Measurements from ENCODE around the gene RALGDS.

The RALGDS gene

DNA sequence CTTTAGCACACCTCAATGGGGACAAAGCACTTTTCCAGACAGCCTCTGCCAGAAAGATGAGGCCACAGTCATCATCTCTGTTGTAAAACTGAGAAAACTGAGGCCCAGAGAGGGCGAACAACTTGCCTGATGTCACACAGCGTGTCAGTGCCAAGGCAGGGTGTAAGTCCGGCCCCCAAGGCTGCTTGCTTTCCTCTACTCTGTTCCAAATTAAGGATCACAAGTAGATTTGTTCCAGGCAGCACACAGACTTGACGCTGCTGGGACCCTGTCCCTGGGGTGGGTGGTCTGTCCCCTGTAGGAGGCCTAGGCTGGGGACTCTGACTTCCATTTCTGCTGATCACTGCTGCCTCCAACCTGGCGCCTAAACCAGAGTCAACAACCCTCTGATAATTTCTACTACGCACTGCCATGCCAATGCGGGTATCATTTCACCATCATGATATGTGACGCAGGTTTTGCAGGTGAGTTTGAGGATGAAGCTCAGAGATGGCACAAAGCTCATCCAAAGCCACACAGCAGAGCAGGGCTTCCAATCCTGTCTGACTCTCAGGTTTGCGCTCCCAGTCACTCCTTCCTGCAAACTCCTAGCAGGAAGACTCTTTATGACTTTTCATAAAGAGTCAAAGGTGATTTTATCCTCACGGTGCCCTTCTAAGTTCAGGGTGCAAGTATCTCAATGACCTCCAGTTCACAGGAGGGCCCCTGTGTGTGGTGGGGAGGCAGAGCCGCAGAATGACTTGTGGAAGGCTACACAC, 13.5 kb upstream of the RALGDS start:
- no peak for DNase-seq

DNA sequence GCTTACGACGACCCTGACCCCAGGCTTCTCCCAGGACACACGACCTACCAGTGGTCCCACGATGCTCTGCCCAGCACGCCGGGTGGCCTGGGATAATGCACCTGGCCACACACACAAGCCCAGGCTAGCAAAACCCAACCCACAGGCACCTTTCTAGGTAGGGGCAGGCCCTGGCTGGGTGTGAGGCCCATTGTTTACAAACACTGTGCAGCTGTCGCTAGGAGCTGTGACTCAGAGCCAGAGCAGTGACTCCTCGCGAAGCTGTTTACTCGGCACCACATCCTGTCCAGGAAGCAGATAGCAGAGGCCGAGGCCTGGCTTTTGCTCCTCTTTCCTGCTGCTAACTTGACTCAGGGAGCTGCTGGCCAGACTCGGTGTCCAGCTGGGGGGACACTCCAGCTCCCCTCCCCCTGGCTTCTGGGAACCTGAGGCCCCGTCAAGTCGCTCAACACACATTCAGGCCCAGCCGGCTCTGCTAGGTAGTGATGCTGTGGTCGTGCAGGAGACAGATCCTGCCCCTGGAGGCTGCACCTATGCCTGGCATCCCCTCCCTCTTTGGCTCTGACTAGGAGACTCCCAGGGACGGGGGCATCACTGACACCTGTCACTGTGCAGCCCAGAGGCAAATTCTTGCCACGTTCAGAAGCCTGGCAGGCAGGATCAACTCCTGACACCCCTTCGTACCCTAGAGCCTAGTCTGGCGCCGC, 12.8 kb upstream of the RALGDS start:
- peak in 11 of 14 donors; percentile 56 to 95 (median 82) for DNase-seq

DNA sequence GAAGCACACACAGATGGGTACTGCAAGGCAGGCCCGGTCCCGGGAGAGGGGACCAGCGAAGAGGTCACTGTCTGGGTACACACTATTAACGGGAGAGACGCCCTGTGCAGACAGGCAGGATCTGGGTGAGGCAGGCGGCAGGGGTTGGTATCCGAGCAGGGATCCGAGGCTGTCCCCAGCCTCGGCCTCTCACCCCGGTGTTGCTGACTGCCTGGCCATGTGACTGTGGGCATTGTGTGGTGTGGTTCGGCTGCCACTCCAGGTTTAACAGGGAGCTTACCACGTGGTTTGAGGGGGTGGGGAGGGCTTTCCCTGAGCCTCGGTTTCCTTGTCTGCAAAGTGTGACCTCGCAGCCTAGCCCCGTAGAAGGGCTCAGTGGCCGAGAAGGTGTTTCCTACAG, 11.1 kb upstream of the RALGDS start:
- DNase-seq: peak in 4 of 14 donors; percentile 19 to 55 (median 40)

DNA sequence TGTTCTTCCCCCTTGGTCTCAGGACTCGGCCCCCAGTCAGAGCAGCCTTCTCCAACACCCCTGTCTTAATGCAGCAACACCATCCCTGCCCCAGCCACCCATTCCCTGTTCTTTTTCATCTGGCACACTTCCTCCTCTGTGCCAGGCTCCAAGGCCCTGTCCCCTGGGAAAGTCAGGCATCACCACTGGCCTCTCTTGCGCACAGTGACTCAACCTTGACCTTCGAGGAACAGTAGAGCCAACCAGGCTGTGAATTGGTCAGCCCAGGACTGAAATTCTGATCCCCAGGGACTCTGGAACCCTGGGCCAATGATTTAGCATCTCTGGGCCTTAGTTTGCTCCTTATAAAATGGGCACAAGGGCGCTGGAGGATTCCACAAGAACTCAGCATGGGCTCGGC, 10.5 kb upstream of the RALGDS start:
- peak in 1 of 14 donors; percentile 51 for DNase-seq

DNA sequence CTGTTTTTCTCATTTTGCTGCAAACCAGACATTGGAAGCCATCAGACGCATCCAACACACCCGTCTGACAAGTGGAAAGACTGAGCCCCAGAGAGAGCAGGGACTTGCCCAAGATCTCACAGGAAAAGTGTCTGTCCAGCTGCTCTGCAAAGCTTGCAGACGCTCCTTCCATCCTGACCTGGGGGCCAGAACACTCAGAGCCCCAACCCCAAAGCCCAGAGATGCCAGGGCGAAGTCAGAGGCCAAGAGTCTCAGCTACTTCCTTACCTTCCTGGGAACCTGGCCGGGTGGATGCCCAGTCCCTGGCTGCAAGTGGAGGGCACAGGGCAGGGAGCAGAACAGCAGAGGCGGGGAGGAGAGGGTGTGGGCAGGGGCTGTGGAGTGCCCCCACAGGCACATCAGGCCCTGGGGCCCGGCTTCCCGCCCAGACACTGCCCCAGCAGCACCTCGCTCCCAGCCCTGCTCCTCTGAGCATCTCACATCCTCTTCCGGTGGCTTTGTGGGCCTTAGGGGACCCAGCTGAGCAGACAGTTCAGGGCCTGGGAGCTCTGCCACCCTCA, 9.7 kb upstream of the RALGDS start:
- DNase-seq: no peak

DNA sequence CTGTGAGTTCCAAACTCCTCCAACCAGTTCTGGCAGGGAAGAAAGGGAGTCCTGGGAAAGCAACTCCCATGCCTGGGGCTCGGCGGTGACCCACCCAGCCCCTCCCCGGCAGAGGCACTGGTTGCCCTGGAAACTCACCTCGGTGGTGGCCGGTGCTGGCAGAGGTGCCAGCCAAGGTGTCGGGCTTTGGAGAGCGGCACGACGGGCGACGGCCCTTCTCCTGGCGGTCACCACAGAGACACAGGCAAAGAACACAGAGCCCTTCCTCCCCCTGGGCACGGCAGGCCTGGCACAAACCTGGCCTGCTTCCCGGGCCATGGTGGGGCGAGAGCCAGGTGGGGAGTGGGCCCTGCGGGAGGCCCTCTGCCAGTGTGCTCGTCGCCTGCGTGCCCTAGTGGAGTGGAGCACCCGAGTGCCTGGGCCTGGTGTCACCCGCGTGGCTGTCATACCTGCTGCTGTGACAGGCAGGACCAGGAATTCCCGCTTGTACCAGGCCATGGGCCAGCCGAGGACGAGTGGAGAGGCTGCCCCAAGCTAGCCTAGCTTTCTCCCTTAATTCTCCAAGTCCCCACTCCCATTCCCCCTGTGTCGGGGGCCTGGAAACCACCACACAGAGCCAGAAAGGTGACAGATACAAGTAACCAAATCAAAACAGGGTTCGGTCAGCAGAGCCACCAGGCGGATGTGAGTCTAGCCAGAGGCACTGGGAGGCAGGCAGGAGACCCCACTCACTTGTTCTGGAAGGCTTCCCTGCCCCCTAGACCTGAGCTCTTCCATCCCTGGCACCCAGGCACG, 8.2 kb upstream of the RALGDS start:
- peak in 11 of 14 donors; percentile 22 to 82 (median 44) for DNase-seq

DNA sequence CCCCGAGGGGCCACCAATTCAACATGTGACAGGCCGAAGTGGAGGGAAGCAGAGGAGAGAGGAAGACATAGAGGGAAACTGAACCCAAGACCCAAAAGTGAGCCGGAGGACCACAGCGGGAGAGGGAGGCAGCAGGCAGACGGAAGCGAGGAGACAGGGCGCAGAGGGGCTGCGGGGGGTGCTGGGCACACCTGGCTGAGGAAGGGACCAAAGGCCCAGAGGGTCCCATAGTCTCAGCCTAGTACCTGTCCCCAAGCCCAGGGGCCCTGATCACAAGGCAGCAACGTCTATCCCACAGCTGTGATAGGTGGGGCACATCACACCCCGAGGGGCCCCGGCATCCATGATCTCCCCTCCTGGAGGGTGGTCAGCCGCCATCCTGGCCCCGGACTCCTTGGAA, 7.1 kb upstream of the RALGDS start:
- no peak for DNase-seq

DNA sequence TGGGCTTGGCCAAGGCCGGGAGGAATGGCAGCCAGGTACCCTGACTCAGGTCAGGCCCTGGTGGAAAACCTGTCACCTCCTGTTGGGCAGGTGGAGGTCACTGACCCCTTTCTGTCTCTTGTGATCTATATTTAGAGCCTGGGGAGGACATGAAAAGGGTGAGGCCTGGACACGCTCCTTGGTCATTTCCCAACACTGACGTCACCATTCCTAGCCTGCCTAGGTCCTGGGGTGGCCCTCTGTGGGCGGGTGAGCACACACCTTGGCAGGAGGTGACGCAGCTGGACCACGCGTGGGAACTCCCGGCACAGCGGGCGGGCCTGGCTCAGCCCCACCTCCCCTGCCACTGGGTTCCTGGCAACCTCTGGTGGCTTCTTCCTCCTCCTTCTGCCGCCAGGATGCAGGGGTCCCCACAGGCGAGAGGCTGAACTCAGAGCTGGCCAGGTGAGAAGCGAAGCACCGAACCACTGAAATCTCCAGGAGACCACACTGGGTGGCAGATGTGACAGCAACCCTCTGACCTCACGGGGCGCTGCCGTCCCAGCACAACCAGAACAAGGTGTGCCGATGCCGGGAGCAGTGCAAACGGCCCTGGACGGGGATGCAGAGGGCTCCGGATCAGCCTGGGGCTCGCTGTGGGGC, 6.4 kb upstream of the RALGDS start:
- DNase-seq: peak in 1 of 14 donors; percentile 48

DNA sequence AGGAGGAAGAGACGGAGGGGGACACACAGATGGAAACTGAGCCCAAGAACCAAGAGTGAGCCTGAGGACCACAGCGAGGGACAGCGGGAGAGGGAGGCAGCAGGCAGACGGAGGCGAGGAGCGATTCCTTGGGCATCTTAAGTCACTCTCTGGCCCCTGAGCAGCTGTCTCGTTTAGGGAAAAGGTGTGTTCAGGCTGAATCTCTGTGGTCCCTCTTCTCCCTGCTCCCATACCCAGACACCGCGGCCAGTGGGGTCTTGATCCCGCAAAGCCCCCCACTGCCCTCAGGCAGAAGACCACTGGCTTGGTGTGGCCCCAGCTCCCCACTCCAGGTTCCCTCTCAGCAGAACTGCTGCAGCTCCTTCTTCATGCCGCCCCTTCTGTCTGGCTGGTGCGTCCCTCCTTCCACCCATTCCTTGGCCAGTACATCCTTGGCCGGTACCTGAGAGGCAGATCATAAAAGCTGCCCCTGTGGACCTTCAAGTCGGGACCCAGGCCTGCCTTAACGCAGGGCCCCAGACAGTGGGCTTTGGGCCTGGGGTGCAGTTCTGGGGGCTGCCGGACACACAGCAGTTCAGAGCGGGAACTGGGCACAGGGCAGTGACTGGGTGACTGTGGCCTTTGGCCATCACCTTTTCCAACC, 5.8 kb upstream of the RALGDS start:
- DNase-seq: peak in 3 of 14 donors; percentile 24 to 55 (median 45)

DNA sequence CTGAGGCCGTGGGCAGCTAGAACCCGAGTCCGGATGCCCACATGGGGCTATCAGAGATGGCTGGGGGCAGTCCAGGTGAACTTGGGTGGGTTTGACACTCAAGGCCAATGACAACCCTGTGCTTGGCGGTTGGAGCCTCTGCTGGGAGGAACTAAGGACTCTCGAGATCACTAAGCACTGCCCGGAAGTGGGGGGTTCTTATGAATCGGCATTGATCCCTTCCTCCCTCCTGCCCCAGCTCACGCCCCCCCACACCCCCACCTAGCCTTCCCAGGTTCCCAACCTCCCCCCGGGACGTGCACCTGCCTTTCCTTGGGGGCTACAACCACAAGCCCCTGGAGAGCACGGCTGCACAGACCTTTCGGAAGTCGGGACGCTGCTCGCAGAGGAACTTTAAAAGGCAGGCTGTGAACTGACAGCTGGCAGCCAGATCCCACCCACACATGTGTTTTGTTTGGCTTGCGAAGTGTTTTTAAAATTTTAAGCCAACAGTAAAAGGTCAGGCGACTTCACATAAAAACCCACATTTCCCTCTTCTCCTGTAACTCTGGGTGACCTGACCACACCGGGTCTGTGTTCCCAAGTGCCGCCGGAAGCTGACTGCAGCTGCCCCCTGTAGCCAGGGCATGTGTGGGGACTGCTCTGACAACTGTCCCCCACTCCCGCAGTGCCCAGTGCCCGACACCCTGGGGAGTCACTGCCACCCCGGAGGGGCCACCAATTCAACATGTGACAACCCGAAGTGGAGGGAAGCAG, 5.1 kb upstream of the RALGDS start:
- DNase-seq: peak in 5 of 14 donors; percentile 61 to 77 (median 62)

DNA sequence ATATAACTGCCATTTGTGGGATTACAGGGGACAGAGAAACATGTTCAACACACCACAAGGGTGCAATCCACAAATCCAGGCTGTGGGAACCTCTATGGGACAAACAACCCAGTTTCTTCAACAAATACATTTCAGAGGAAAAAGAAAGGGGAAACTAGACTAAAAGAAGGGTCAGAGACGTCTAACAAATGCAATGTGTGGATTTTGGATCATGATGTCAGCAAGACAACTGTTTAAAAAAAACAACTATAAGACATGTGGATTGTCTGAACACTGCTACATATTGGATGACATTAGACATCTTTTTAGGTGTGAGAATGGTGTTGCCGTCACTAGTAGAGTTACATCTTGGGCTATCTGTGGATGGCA, 3.9 kb upstream of the RALGDS start:
- no peak for DNase-seq

DNA sequence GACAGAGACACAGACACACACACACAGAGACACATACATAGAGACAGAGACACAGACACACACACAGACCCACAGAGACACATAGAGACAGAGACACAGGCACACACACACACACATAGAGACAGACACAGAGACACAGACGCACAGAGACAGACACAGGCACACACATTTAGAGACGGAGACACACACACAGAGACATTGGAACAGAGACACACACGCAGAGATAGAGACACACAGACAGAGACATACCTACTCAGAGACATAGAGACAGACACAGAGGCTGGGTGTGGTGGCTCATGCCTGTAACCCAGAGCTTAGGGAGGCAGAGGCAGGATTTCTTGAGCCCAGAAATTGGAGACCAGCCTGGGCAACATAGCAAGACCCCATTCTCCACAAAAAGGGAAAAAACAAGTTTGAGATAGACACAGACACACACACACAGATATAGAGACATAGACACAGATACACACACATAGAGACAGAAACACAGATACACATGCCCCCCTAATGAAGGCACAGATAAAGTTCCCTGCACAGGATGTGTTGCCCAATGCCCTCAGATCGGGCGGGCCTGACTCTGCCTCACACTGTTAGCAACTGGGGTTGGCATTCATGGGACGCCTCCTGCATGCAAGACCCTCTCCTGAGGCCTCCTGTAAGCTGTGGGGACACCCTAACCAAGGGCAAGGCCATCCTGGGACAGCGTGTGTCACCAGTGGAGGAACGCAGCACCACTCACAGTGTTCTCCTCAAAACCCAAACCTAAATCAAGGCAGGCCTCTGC, 3.3 kb upstream of the RALGDS start:
- DNase-seq: no peak

DNA sequence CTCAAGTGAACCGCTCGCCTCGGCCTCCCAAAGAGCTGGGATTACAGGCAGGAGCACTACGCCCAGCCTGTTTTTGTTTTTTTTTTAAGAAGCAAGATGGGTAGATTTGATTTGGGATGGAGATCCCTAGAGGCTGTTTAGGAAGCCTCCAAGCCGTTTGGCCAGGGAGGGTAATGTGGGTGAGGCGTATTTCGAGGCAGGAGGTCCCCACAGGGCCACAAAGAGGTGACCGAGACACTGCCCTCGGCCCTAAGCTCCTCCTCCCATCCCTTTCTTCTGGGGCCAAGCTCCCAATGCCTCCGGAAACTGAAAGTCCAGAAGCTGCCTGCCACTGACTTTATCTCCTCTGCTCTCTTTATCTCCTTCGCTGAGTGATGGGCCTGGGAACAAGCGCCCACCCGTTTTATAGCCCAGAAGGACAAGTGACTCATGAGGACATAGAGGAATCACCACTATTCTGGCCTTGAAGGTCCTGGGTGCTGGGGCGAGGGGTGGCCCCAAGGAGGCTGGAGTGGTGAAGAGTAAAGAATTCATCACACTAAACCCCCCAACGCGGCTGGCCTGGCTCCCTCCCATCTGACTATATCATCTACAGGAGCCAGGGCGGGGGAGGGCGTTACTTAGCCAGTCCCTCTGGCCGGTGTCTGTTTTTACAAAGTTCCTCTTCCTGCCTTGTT, 2.0 kb upstream of the RALGDS start:
- DNase-seq: peak in 1 of 14 donors; percentile 41

DNA sequence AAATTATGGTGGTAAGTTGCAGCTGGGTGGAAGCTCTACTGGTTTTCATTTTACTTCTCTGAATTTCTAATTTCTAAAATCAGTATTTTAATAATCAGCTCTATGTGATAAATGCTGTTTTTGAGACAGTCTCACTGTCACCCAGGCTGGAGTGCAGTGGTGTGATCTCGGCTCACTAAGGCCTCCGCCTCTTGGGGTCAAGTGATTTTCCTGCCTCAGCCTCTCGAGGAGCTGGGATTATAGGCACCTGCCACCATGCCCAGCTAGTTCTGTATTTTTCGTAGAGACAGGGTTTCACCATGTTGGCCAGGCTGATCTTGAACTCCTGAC, 1.5 kb upstream of the RALGDS start:
- DNase-seq: no peak

DNA sequence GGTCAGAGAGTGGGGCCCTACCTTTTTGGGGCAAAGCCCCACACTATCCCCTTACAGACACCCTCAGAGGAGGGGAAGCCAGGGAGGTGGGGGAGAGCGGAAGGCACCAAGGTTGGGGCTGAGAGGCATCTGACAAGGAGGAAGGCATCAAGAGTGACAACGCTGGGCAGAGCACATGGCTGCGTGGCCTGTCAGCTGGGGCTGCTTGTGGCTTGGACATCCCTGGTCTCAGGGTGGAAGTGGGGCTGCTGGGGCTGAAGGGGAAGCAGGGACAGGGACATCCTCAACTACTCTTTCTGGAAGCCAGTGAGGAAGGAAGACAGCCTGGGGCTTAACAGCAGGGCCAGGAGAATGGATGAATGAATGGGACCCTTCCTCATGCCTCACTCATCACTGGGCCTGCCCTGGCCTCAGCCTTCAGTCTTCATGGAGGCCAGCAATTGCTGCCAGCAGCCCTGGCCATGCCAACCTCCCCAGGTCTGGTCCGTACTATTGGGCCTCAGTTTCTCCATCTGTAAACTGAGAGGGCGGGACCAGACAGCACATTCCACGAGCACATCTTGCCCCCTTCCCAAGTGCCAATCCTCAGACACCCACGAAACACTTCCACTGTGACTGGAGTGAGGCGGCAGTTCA, 993 bp upstream of the RALGDS start:
- DNase-seq: peak in 6 of 14 donors; percentile 56 to 78 (median 69)

DNA sequence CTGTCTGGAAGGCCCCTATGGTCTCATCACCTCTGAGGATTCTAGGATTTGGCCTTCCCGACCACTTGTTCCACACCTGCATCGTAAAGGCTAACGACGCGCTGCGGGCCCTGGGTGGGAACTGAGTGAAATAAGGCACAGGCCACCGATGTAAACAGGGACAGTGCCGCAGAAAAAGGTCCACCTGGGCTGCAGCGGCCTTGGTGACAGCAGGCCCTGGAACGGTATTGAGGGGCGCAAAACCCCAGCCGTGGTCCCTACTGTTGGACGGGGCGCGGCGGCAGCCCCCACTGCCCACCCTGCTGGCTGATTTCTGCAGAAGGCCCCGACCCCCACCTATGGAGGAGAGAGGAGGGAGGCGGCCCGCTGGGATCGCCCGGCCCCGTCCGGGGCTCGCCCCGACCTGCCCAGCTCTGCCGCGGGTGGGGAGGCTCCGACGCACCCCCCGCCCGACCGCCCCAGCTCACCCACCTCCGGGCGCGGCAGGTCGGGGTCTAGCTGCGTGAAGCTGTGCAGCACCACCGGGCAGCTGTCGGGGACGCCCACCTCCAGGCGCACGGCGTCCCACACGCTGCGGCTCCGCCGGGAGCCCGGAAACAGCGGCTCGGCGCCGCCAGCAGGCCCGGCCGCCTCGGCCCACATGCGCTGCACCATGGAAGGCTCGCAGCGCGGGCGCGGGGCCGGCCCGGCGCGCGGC, 391 bp downstream of the RALGDS start:
- DNase-seq: peak in 5 of 14 donors; percentile 58 to 77 (median 68)

DNA sequence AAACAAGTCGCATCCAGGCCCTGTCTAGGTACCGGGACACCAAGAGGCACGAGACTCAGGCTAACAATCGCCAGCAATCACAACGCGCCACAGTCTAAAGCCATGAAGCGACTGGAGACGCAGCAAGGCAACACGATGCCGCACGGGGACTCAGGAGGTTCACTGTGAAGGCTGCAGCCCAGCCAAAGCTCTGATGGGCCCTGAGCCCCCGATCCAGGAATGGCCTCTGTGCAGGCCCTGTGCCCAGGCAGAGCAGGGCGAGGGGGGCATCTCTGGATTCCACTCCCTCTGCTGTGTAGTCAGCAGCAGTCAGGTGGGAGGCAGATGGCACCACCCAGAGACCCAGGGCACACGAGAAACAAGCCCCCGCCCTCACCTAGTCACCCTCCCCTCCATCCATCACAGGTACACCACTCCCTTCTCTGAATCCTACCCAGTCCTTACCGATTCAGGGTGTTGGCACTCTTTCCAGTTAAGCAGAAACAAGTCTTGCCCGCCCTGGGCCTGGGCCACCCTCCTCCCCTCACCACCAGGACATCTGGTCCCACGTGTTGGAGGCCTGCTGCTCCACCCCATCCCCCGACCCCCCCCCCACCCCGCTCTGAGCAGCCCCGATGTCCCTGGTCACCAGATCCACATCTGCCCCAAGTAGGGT, 1.1 kb downstream of the RALGDS start:
- peak in 10 of 14 donors; percentile 29 to 79 (median 68) for DNase-seq
